ENCODE measurements around the gene YKT6. TPM values are rescaled to one million over a fixed set of nuclear protein-coding genes. Genes with fewer than 3 reads are reported as not detected.
"Not testable (repeated sequence)": the region's sequence is repeated elsewhere in the genome, so short reads cannot be mapped to it uniquely, and the experiment has no call there.

YKT6 gene
- total RNA-seq, 2 donors from 2014 or later: 63.5 to 68.4 TPM

- intact Hi-C loops (cut with DNase I): no loop called here
- 85% methylated on average over 4 of the region's 4 CpGs for WGBS
- TF ChIP-seq POLR2AphosphoS5 (IDR thresholded peaks at IDR 0.05): no peak
- TF ChIP-seq, protein P1, sequence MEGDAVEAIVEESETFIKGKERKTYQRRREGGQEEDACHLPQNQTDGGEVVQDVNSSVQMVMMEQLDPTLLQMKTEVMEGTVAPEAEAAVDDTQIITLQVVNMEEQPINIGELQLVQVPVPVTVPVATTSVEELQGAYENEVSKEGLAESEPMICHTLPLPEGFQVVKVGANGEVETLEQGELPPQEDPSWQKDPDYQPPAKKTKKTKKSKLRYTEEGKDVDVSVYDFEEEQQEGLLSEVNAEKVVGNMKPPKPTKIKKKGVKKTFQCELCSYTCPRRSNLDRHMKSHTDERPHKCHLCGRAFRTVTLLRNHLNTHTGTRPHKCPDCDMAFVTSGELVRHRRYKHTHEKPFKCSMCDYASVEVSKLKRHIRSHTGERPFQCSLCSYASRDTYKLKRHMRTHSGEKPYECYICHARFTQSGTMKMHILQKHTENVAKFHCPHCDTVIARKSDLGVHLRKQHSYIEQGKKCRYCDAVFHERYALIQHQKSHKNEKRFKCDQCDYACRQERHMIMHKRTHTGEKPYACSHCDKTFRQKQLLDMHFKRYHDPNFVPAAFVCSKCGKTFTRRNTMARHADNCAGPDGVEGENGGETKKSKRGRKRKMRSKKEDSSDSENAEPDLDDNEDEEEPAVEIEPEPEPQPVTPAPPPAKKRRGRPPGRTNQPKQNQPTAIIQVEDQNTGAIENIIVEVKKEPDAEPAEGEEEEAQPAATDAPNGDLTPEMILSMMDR (IDR thresholded peaks at IDR 0.05): no peak
- TF ChIP-seq POLR2A (IDR thresholded peaks at IDR 0.05): no peak
- DNase-seq (ENCODE audit: low spot score): no peak
- Histone ChIP-seq H3K4me3 (no peak overlapping the region), H3K9me3 (no peaks in the 10 kb centered on the region), H3K27ac (no peak overlapping the region), H3K36me3 (no peaks in the 10 kb centered on the region), H3K4me1 (replicated peaks) (no peaks in the 10 kb centered on the region), H3K27me3 (replicated peaks; ENCODE audit: insufficient read depth) (no peaks in the 10 kb centered on the region)
Observed at GRCh38 chr7:44162179-44162578, 38.6 kb upstream of the YKT6 start.

DNA sequence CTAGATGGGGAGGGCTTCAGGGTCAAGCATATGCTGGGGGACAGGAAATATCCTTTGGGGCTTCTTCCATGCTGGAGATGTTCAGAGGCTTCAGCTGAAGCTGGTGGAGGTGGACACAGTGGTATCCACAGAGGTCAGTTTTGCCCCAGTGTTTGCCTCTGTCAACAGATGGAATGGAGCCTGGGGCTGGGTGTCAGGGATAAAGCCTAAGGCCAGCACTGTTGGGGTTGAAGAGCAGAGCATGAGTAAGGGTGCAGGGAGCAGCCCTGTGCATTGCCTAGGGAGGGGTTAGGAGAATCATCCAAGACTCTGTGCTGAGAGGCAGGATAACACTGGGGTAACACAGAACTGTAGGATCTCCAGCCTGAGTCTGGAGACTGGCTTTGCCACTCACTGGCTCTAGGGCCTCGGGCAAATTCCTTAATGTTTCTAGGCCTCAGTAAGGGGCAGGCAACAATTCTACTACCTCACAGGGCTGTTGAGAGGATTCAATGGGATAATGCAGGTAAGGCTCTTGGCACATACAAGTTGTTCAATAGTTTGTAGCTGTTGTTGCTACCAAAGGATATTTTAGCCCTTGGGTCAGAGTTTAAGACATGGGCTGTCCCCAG, 37.9 kb upstream of the YKT6 start:
- no peak overlapping the region for H3K27ac ChIP-seq
- no peaks in the 10 kb centered on the region for H3K27me3 ChIP-seq (replicated peaks; ENCODE audit: insufficient read depth)
- intact Hi-C loops (cut with DNase I): no loop called here
- DNase-seq (ENCODE audit: low spot score): no peak
- H3K4me1 ChIP-seq (replicated peaks): no peaks in the 10 kb centered on the region
- no peaks in the 10 kb centered on the region for H3K9me3 ChIP-seq
- no peak overlapping the region for H3K4me3 ChIP-seq
- no peaks in the 10 kb centered on the region for H3K36me3 ChIP-seq
- TF ChIP-seq POLR2AphosphoS5 (IDR thresholded peaks at IDR 0.05): no peak
- TF ChIP-seq, protein P1 (IDR thresholded peaks at IDR 0.05): no peak
- no peak for TF ChIP-seq POLR2A (IDR thresholded peaks at IDR 0.05)
- WGBS: 62% methylated on average over 1 of the region's 1 CpG

GRCh38 chr7:44163591-44163990, 37.2 kb upstream of the YKT6 start:
- no peak for TF ChIP-seq POLR2AphosphoS5 (IDR thresholded peaks at IDR 0.05)
- TF ChIP-seq, protein P1 (IDR thresholded peaks at IDR 0.05): no peak
- TF ChIP-seq POLR2A (IDR thresholded peaks at IDR 0.05): no peak
- H3K27ac ChIP-seq: no peak overlapping the region

GRCh38 chr7:44167920-44168319, 32.9 kb upstream of the YKT6 start:
- Histone ChIP-seq H3K36me3 (no peaks in the 10 kb centered on the region), H3K27me3 (replicated peaks; ENCODE audit: insufficient read depth) (no peaks in the 10 kb centered on the region), H3K9me3 (no peaks in the 10 kb centered on the region), H3K4me3 (no peak overlapping the region), H3K4me1 (replicated peaks) (no peaks in the 10 kb centered on the region), H3K27ac (no peak overlapping the region)
- DNase-seq (ENCODE audit: low spot score): no peak
- intact Hi-C loops (cut with DNase I): no loop called here
- TF ChIP-seq POLR2AphosphoS5 (IDR thresholded peaks at IDR 0.05) (no peak), POLR2A (IDR thresholded peaks at IDR 0.05) (no peak)
- TF ChIP-seq, protein P1 (IDR thresholded peaks at IDR 0.05): no peak

More at GRCh38 chr7:44163591-44163990, 37.2 kb upstream of the YKT6 start:
- intact Hi-C loops (cut with DNase I): no loop called here
- WGBS: 19% methylated on average over 1 of the region's 1 CpG
- H3K4me3 ChIP-seq: no peak overlapping the region
- H3K27me3 ChIP-seq (replicated peaks; ENCODE audit: insufficient read depth): no peaks in the 10 kb centered on the region
- no peak for DNase-seq (ENCODE audit: low spot score)
- H3K9me3 ChIP-seq: no peaks in the 10 kb centered on the region
- no peaks in the 10 kb centered on the region for H3K36me3 ChIP-seq
- H3K4me1 ChIP-seq (replicated peaks): no peaks in the 10 kb centered on the region

- intact Hi-C loops (cut with DNase I); H3K4me3 ChIP-seq; H3K27ac ChIP-seq; DNase-seq (ENCODE audit: low spot score); H3K27me3 ChIP-seq (replicated peaks; ENCODE audit: insufficient read depth); H3K36me3 ChIP-seq; H3K9me3 ChIP-seq; H3K4me1 ChIP-seq (replicated peaks): not testable (repeated sequence)
- WGBS: 95% methylated on average over 9 of the region's 9 CpGs
Observed at GRCh38 chr7:44171901-44172300, 28.9 kb upstream of the YKT6 start.
